ENCODE data around the gene CES5A.

DNA sequence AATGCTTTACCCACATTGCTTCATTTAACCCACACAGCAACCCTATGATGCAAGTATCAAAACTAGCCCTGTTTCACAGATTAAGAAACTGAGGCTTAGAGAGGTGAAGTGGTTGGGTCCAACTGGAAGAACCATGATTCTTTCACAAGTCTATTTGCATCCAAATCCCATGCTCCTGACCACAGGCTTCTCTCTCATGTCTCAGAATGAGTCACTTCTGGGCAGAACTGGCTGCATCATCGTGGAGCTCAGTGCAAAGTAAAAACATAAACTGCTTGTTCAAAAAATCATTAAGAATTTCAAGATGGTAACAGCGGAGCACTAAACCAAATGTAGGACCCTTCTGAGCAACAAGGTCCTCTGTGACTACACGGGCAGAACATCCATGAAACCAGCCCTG is 22.1 kb downstream of the CES5A start:
- TF ChIP-seq EP300 (IDR thresholded peaks at IDR 0.05) (no peak), POLR2A (IDR thresholded peaks at IDR 0.05) (no peak)
- TF ChIP-seq, protein P1, sequence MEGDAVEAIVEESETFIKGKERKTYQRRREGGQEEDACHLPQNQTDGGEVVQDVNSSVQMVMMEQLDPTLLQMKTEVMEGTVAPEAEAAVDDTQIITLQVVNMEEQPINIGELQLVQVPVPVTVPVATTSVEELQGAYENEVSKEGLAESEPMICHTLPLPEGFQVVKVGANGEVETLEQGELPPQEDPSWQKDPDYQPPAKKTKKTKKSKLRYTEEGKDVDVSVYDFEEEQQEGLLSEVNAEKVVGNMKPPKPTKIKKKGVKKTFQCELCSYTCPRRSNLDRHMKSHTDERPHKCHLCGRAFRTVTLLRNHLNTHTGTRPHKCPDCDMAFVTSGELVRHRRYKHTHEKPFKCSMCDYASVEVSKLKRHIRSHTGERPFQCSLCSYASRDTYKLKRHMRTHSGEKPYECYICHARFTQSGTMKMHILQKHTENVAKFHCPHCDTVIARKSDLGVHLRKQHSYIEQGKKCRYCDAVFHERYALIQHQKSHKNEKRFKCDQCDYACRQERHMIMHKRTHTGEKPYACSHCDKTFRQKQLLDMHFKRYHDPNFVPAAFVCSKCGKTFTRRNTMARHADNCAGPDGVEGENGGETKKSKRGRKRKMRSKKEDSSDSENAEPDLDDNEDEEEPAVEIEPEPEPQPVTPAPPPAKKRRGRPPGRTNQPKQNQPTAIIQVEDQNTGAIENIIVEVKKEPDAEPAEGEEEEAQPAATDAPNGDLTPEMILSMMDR (IDR thresholded peaks at IDR 0.05) = no peak
